Cardiac muscle cell (in vitro differentiated cells and primary cell): ENCODE results near the gene IST1. TPM values are rescaled to one million over a fixed set of nuclear protein-coding genes. Genes with fewer than 3 reads are reported as not detected.

Experiments used
- DNase-seq, 2 donors: peaks; one replicate each; pipeline versions ENCODE4 v3.0.0 to v3.0.0-alpha.2; 2010 to 2017; ENCODE audit warnings: low read depth in 1 of 2, low spot score in 1 of 2
- H3K27ac ChIP-seq: fragments of 200-600 bp; sonication (generic); 2 replicates; pipeline ENCODE4 v1.5.1; 2016
- H3K27me3 ChIP-seq: fragments of 200-600 bp; sonication (generic); 2 replicates; pipeline ENCODE4 v1.6.0; 2016; ENCODE audit warnings: control low read depth
- H3K36me3 ChIP-seq: fragments of 200-600 bp; sonication (generic); 2 replicates; pipeline ENCODE4 v1.5.1; 2016; ENCODE audit warnings: control low read depth
- H3K4me1 ChIP-seq: fragments of 200-600 bp; sonication (generic); 2 replicates; pipeline ENCODE4 v1.8.1; 2017; ENCODE audit warnings: low read depth, mild to moderate bottlenecking, mixed run types
- H3K4me3 ChIP-seq: fragments of 200-600 bp; sonication (generic); 2 replicates; pipeline ENCODE4 v1.5.1; 2016; ENCODE audit warnings: mild to moderate bottlenecking
- H3K9me3 ChIP-seq: fragments of 200-600 bp; sonication (generic); 2 replicates; pipeline ENCODE4 v1.5.1; 2017; ENCODE audit warnings: low read depth, mild to moderate bottlenecking, control low read depth
- CTCF ChIP-seq: IDR thresholded peaks from 2 replicates; pipeline ENCODE4 v1.5.1; 2012; ENCODE audit warnings: low read depth, mild to moderate bottlenecking, low read length
- polyA plus RNA-seq: library from polyadenylated mRNA; unstranded; fragments of >200 nt; fragmentation: Nextera tagmentation; extraction: Ambion mirVana; gene quantifications from 2 replicates; pipeline ENCODE4 v1.2.1, GENCODE V29; 2016
- total RNA-seq: library from RNA; depleted of rRNA; stranded (reverse); fragments of >200 nt; gene quantifications from 2 replicates; pipeline ENCODE4 v1.2.3, GENCODE V29; 2016

The IST1 gene
- total and polyA plus RNA-seq, 2 experiments from 2014 or later: 164 to 248 TPM

GRCh38 chr16:71914802-71915201 is 19.5 kb downstream of the IST1 start:
- H3K36me3 ChIP-seq: peaks cover 38% of the 10 kb centered on the region
- no peaks in the 10 kb centered on the region for H3K9me3 ChIP-seq
- H3K4me3 ChIP-seq: no peak overlapping the region
- H3K27ac ChIP-seq: peak overlapping the region; percentile 17
- no peaks in the 10 kb centered on the region for H3K27me3 ChIP-seq
- no peak for TF ChIP-seq CTCF
- DNase-seq: no peak
- no peaks in the 10 kb centered on the region for H3K4me1 ChIP-seq

GRCh38 chr16:71915350-71915749 is 20.0 kb downstream of the IST1 start:
- no peaks in the 10 kb centered on the region for H3K27me3 ChIP-seq
- no peak for DNase-seq
- H3K27ac ChIP-seq: peak overlapping the region; percentile 17
- H3K4me3 ChIP-seq: no peak overlapping the region
- no peaks in the 10 kb centered on the region for H3K4me1 ChIP-seq
- peaks cover 43% of the 10 kb centered on the region for H3K36me3 ChIP-seq
- no peaks in the 10 kb centered on the region for H3K9me3 ChIP-seq
- no peak for TF ChIP-seq CTCF

GRCh38 chr16:71916397-71916920 is 21.1 kb downstream of the IST1 start:
- no peaks in the 10 kb centered on the region for H3K4me1 ChIP-seq
- DNase-seq: no peak
- H3K27ac ChIP-seq: peak overlapping the region; percentile 3
- H3K36me3 ChIP-seq: peaks cover 54% of the 10 kb centered on the region
- H3K27me3 ChIP-seq: no peaks in the 10 kb centered on the region
- no peak overlapping the region for H3K4me3 ChIP-seq
- no peaks in the 10 kb centered on the region for H3K9me3 ChIP-seq
- TF ChIP-seq CTCF: no peak

GRCh38 chr16:71917900-71918299 is 22.6 kb downstream of the IST1 start:
- Histone ChIP-seq H3K27me3 (no peaks in the 10 kb centered on the region), H3K4me1 (no peaks in the 10 kb centered on the region), H3K4me3 (no peak overlapping the region), H3K27ac (no peak overlapping the region), H3K36me3 (peaks cover 67% of the 10 kb centered on the region), H3K9me3 (no peaks in the 10 kb centered on the region)
- DNase-seq: peak in 1 of 2 donors; percentile 74
- no peak for TF ChIP-seq CTCF

GRCh38 chr16:71919035-71919434 is 23.7 kb downstream of the IST1 start:
- Histone ChIP-seq H3K4me3 (no peak overlapping the region), H3K4me1 (no peaks in the 10 kb centered on the region), H3K36me3 (peaks cover 79% of the 10 kb centered on the region), H3K9me3 (no peaks in the 10 kb centered on the region), H3K27me3 (no peaks in the 10 kb centered on the region), H3K27ac (no peak overlapping the region)
- TF ChIP-seq CTCF: no peak
- no peak for DNase-seq

GRCh38 chr16:71920658-71921057 is 25.3 kb downstream of the IST1 start:
- H3K36me3 ChIP-seq: peaks cover 87% of the 10 kb centered on the region
- TF ChIP-seq CTCF: no peak

More at GRCh38 chr16:71920658-71921057, 25.3 kb downstream of the IST1 start:
- no peak overlapping the region for H3K4me3 ChIP-seq
- H3K27me3 ChIP-seq: no peaks in the 10 kb centered on the region
- no peaks in the 10 kb centered on the region for H3K4me1 ChIP-seq
- no peak overlapping the region for H3K27ac ChIP-seq
- DNase-seq: no peak
- no peaks in the 10 kb centered on the region for H3K9me3 ChIP-seq
